Skeletal muscle tissue (tissue), 4 donors: ENCODE data around the gene NFIB. TPM values are rescaled to one million over a fixed set of nuclear protein-coding genes. Genes with fewer than 3 reads are reported as not detected.

Experiments
- H3K27ac ChIP-seq: one replicate; pipeline ENCODE4 v1.7.0; 2013; ENCODE audit warnings: mild to moderate bottlenecking, low read depth, low read length, inconsistent platforms
- H3K27me3 ChIP-seq, 3 donors: one replicate each; pipeline ENCODE4 v1.7.0; 2013; ENCODE audit warnings: low read length in 3 of 3; ENCODE audit not compliant: control insufficient read depth in 3 of 3, insufficient read depth in 3 of 3
- H3K36me3 ChIP-seq, 3 donors: one replicate each; pipeline ENCODE4 v1.7.0; 2013; ENCODE audit warnings: low read length in 3 of 3; ENCODE audit not compliant: control insufficient read depth in 3 of 3, insufficient read depth in 3 of 3
- H3K4me1 ChIP-seq, 3 donors: one replicate each; pipeline ENCODE4 v1.7.0; 2013; ENCODE audit warnings: low read length in 3 of 3, mild to moderate bottlenecking in 3 of 3; ENCODE audit not compliant: control insufficient read depth in 3 of 3, insufficient read depth in 3 of 3
- H3K4me3 ChIP-seq, 3 donors: one replicate each; pipeline ENCODE4 v1.7.0; 2013; ENCODE audit warnings: low read length in 3 of 3
- H3K9ac ChIP-seq, 3 donors: one replicate each; pipeline ENCODE4 v1.7.0; 2013; ENCODE audit warnings: low read length in 3 of 3, mild to moderate bottlenecking in 3 of 3, moderate library complexity in 2 of 3, low read depth in 1 of 3
- H3K9me3 ChIP-seq, 3 donors: one replicate each; pipeline ENCODE4 v1.7.0; 2013; ENCODE audit warnings: low read length in 3 of 3; ENCODE audit not compliant: control insufficient read depth in 3 of 3
- total RNA-seq: library from RNA; depleted of rRNA; stranded (reverse); fragments of >200 nt; gene quantifications from one replicate; pipeline ENCODE4 v1.2.3, GENCODE V29; 2014
- donor health status: Osteomylitis.

The NFIB gene
- total RNA-seq, 1 donor from 2014 or later, result 95.0 TPM

GRCh38 chr9:14300588-14300987, 13.4 kb downstream of the NFIB start:
- Histone ChIP-seq H3K4me3 (peak overlapping the region; percentile 10 to 60 (median 23)), H3K9ac (peak overlapping the region; percentile 25 to 58 (median 41)), H3K9me3 (no peaks in the 10 kb centered on the region), H3K27ac (peak overlapping the region; percentile 4), H3K4me1 (peaks cover 43 to 58% (median 54%) of the 10 kb centered on the region in 3 donors), H3K36me3 (no peaks in the 10 kb centered on the region), H3K27me3 (no peaks in the 10 kb centered on the region)

- no peaks in the 10 kb centered on the region for H3K9me3 ChIP-seq
- H3K4me1 ChIP-seq, result peaks cover 43 to 55% (median 52%) of the 10 kb centered on the region in 3 donors
- peak overlapping the region; percentile 4 for H3K27ac ChIP-seq
- H3K9ac ChIP-seq, result peak overlapping the region; percentile 41 to 62 (median 58)
- H3K27me3 ChIP-seq, result no peaks in the 10 kb centered on the region
- no peaks in the 10 kb centered on the region for H3K36me3 ChIP-seq
- H3K4me3 ChIP-seq, result peak overlapping the region; percentile 10 to 60 (median 23)
Observed at GRCh38 chr9:14300040-14300439, 13.9 kb downstream of the NFIB start.

GRCh38 chr9:14298601-14299022, 15.3 kb downstream of the NFIB start:
- Histone ChIP-seq H3K9me3 (no peaks in the 10 kb centered on the region), H3K27ac (peak overlapping the region; percentile 3), H3K36me3 (no peaks in the 10 kb centered on the region), H3K4me3 (peak overlapping the region in 2 of 3 donors; percentile 14 to 23), H3K9ac (no peak overlapping the region), H3K27me3 (no peaks in the 10 kb centered on the region), H3K4me1 (peaks cover 41 to 52% (median 44%) of the 10 kb centered on the region in 3 donors)

- peaks cover 25 to 40% (median 26%) of the 10 kb centered on the region in 3 donors for H3K4me1 ChIP-seq
- no peak overlapping the region for H3K4me3 ChIP-seq
- peak overlapping the region; percentile 20 for H3K27ac ChIP-seq
Observed at GRCh38 chr9:14296495-14297113, 17.3 kb downstream of the NFIB start.

GRCh38 chr9:14294659-14295058, 19.3 kb downstream of the NFIB start:
- Histone ChIP-seq H3K27ac (no peak overlapping the region), H3K4me1 (peaks cover 15 to 27% (median 22%) of the 10 kb centered on the region in 3 donors), H3K27me3 (no peaks in the 10 kb centered on the region), H3K36me3 (no peaks in the 10 kb centered on the region), H3K9ac (no peak overlapping the region), H3K9me3 (no peaks in the 10 kb centered on the region), H3K4me3 (no peak overlapping the region)

More at GRCh38 chr9:14296495-14297113, 17.3 kb downstream of the NFIB start:
- Histone ChIP-seq H3K27me3 (no peaks in the 10 kb centered on the region), H3K36me3 (no peaks in the 10 kb centered on the region), H3K9ac (no peak overlapping the region), H3K9me3 (no peaks in the 10 kb centered on the region)

GRCh38 chr9:14293801-14294200, 20.1 kb downstream of the NFIB start:
- Histone ChIP-seq H3K27ac (peak overlapping the region; percentile 9), H3K27me3 (no peaks in the 10 kb centered on the region), H3K4me1 (peaks cover 11 to 22% (median 18%) of the 10 kb centered on the region in 3 donors), H3K36me3 (no peaks in the 10 kb centered on the region), H3K4me3 (no peak overlapping the region), H3K9me3 (no peaks in the 10 kb centered on the region), H3K9ac (no peak overlapping the region)

- Histone ChIP-seq H3K4me1 (peaks cover 6 to 13% (median 12%) of the 10 kb centered on the region in 3 donors), H3K4me3 (no peak overlapping the region), H3K9ac (no peak overlapping the region), H3K27me3 (no peaks in the 10 kb centered on the region), H3K27ac (no peak overlapping the region), H3K9me3 (no peaks in the 10 kb centered on the region), H3K36me3 (no peaks in the 10 kb centered on the region)
Observed at GRCh38 chr9:14292181-14292739, 21.7 kb downstream of the NFIB start.

- Histone ChIP-seq H3K4me3 (no peak overlapping the region), H3K9ac (no peak overlapping the region), H3K27me3 (no peaks in the 10 kb centered on the region), H3K36me3 (no peaks in the 10 kb centered on the region), H3K4me1 (peaks cover 3 to 11% (median 6%) of the 10 kb centered on the region in 3 donors), H3K9me3 (no peaks in the 10 kb centered on the region), H3K27ac (no peak overlapping the region)
Observed at GRCh38 chr9:14289916-14290315, 24.0 kb downstream of the NFIB start.

GRCh38 chr9:14288433-14288832, 25.5 kb downstream of the NFIB start:
- peaks cover 3 to 9% (median 7%) of the 10 kb centered on the region in 3 donors for H3K4me1 ChIP-seq

GRCh38 chr9:14286121-14286520, 27.8 kb downstream of the NFIB start:
- H3K9ac ChIP-seq, result no peak overlapping the region
- H3K27me3 ChIP-seq, result no peaks in the 10 kb centered on the region
- H3K4me3 ChIP-seq, result no peak overlapping the region
- no peak overlapping the region for H3K27ac ChIP-seq
- no peaks in the 10 kb centered on the region for H3K9me3 ChIP-seq
- H3K36me3 ChIP-seq, result no peaks in the 10 kb centered on the region
- peaks cover 9 to 12% (median 11%) of the 10 kb centered on the region in 3 donors for H3K4me1 ChIP-seq

More at GRCh38 chr9:14288433-14288832, 25.5 kb downstream of the NFIB start:
- Histone ChIP-seq H3K9me3 (no peaks in the 10 kb centered on the region), H3K27ac (no peak overlapping the region), H3K27me3 (no peaks in the 10 kb centered on the region), H3K9ac (no peak overlapping the region), H3K4me3 (peak overlapping the region in 1 of 3 donors; percentile 2), H3K36me3 (no peaks in the 10 kb centered on the region)
